ENCODE measurements around the gene TOR1AIP1.
A peak's percentile ranks its signal among the peaks of the same experiment; 100 is the strongest.
"Not testable (repeated sequence)": the region's sequence is repeated elsewhere in the genome, so short reads cannot be mapped to it uniquely, and the experiment has no call there.

Gene TOR1AIP1

DNA sequence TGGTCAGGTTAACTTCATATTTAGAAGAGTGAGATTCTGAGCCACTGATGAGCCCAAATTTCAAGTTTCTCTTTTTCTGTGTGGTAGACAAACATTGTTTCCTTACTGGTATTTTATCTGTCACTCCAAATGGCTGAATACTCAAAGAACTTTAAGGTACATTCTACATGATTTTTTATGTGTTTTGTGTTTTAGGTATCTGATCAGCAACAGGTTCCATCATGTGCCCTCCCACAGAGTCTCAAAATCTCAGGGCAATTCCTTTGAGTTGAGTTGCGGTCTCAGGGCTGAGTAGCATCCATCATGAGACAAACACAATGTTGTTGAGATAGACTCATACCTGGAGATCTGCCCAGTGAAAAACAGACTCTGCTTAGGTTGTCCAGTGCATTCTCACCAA is 57.9 kb downstream of the TOR1AIP1 start:
- no peak for DNase-seq

DNA sequence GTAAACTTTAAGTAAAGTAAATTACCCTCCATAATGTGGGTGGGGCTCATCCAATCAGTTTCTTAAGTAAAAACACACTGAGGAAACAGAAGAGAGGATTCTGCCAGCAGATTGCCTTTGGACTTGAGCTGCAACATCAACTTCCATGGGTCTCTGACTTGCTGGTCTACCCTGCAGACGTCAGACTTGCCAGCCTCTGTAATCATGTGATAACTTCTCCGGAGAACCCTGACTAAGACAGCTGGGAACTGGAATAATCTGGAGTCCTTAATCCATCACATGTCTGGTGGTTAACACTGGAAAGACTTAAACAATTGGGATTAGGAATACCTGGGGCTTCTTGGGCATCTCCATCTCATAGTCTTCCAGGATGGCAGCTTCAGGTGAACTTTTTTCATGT is 59.4 kb downstream of the TOR1AIP1 start:
- no peak for DNase-seq

DNA sequence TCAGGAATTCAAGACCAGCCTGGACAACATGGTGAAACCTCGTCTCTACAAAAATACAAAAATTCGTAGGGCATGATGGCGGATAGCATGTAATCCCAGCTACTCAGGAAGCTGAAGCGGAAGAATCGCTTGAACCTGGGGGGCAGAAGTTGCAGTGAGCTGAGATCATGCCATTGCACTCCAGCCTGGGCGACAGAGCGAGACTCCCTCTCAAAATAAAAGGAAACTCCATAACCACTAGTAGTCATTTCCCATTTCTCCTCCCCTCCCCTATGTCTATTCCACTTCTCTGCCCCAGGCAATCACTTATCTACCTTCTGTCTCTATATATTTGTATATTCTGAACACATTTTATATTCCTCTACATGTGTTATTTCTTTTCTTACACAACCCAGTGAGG is 68.6 kb downstream of the TOR1AIP1 start:
- no peak for DNase-seq

DNA sequence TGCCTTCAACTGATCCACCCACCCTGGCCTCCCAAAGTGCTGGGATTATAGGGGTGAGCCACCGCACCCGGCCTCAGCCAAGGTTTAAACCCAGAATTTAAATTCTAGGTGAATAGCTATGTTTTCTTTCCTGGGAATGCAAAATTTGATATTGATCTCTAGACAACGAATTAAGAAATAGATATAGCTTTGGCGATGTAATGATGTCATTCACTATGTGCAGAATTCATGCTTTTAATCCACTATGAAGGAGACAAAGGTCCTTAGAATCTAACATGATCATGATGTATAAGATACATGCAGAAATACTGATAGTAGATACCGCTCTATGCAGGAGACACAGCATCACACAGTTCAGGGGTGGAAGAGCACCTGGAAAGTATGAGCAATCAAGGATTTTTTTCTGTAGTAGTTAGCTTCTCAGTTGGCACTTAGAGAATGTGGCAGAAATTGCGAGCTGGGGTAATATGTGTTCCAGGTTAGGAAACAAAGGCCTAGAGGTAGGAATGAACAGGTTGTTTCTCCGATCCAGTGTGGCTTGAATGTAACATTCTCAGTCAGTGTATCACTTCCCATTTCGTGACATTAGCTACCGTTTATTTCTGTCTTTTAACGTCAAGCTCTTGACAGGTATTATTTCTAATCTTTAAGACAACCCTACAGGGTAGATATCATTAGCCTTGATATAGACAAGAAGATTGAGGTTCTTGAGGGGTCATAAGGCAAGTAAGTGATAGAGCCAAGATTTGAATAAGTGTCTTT is 69.5 kb downstream of the TOR1AIP1 start:
- DNase-seq, result no peak

DNA sequence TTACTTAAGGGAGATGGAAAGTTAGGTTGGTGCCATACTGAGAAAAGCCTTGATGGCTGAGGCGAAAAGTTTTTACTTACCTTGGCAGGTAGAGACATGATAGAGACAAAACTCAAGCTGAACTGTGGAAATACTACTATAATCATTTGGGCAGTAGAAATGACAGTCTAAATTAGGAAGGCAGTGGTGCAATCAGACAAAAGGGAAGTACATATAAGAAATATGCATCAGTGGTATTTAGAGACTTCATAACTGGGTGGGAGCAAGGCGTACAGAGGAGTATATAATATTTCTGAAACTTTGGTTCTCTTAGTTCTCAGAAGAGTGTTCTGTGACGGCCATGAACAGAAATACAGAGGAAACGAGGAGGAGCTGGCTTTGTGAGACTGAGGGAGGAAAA is 70.1 kb downstream of the TOR1AIP1 start:
- DNase-seq, result no peak

DNA sequence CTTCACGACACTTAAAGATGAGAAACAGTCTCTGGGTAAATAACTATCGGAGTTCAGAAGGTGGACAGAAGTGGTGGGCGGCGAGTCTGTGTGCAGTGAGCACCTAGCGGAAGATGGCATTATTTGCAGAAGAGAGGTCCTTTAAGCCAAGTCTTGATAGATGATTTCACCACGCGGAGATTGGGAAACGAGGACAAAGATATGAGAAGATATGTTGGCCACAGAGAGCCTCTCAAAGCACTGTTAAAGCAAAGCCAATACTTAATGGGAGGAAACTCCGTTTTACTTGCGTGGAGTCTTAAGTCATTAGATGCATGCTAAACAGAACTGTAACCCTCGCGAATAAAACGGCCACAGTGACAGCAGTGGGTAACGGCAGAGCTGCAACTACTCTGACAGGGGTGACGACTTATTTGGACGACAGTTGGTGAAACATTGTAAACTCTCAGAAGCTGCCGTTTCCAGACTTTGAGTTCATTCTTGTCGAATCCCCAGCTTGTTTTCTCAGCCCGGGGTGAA is 71.9 kb downstream of the TOR1AIP1 start:
- peak; percentile 55 for DNase-seq

DNA sequence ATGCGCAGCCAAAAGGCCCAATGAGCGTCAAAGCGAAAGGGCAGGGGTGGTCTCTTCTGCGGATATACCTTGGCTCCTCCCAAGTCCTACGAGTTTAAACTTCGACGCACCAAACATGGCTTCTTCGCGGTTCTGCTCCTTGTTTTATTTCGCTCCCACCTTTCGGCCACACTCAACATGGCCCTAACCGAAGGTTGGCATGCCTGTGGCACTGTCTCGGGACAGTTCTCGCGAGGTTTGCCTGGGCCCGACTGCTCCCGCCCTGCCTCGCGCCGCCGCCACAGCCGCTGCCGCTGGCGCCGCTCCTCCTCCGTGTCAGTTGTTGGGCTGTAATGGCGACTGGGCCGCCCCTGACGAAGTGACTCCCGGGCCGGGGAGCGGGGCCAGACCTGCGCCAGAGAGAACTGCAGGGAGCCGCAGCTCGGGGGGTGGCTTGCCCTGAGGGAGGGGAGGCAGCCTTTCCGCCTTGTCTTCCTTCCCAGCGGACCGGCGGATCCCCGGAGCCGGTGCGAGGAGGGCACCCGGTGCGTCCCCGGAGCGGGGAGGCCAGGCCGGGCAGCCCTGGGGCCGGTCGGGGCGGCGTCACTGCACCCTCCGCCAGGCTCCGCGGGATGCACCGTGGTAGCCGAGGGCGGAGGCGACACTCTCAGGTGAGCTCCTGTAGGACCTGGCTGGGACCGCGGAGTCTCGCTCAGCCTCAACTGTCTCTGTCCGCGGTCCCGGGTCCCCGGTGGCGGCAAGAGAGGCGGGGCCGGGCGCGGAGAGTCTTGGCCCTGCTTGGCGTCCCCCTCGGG is 72.6 kb downstream of the TOR1AIP1 start, which contains the start of gene CEP350:
TSS of gene CEP350 (plus strand) at position 318 of the 794 bp plus-strand sequence. CDS start 31,372 bp downstream, outside the sequence.
- DNase-seq, result peak; percentile 99

DNA sequence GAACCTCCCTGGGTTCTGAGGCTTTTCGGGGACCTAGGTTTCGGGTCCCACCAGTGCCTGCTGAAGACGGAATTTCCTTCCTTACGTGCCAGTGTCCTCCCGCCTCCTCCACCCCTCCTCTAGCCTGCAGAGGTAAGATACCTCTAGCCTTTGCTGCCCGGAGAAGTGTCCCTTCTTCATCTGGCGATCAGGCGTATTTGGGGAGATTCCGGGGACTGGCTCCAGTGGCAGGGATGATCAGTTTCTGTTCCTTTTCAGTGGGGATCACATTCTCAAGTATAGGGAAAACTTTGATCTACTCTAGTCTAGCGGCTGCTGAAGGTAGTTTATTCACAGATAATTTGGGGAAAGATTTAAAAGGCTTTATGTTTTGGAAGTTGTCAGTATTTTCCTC is 73.2 kb downstream of the TOR1AIP1 start:
- no peak for DNase-seq

DNA sequence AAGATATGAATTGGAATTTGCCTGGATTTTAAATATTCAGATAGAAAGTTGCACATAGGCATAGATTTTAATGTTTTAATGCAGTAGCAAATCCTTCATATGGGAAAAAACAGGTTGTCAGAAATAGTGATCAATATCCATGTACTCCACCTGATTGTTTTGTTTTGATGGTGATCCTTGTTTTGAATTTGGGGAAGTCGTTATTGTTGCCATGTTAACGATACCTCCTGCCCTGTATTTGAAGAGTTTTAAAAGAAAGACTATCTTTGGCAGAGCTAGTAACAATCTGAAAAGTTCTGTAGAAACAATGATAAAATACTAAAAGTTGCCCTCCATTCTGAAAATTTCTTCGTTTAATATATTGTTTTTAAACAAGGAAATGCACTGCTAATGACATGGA is 73.6 kb downstream of the TOR1AIP1 start:
- no peak for DNase-seq

DNA sequence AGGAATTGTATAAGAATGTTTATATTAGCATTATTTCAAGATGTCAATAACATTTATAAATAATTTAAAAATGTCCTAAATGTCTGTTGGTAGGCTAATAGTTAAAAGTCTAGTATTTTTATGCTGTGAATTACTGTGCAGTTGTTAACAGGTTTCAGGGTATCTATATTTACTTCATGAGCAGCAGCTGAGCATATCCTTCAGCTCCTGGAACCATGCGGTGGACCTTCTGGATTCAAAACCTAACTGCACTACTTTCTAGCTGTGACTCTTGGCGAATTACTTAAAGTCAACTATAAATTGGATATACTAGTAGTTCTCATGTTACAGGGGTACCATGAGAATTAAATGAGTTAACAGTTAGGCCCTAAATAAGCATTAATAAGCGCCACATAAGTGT is 76.3 kb downstream of the TOR1AIP1 start:
- DNase-seq, result no peak

DNA sequence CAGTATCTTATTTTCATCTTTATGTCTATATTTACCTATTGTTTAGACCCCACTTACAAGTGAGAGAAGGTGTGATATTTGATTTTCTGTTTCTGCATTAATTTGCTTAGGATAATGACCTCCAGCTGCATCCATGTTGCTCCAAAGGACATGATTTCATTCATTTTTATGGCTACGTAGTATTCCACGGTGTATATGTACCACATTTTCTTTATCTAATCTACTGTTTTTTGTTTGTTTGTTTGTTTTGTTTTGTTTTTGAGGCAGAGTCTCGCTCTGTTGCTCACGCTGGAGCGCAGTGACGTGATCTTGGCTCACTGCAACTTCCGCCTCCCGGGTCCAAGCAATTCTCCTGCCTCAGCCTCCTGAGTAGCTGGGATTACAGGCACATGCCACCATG is 80.1 kb downstream of the TOR1AIP1 start:
- DNase-seq, result not testable (repeated sequence)

DNA sequence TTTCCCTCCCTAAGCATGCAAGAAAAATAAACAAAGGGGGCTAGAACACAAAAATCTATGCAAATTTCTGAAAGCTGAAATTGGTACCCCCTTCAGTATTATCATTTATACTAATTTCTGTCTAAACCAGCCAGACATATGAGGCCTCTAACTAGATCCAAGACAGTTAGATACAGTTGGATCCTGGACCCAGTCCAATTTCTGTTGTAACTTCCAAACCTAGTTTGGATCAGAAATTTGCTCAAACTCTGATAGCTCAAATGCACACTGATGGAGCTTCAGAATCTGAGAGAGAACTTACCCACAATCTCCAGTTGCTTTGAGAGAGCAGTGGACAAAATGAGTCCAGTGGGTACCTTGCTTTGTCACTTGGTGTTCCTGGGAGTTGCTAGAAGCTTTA is 84.5 kb downstream of the TOR1AIP1 start:
- no peak for DNase-seq

DNA sequence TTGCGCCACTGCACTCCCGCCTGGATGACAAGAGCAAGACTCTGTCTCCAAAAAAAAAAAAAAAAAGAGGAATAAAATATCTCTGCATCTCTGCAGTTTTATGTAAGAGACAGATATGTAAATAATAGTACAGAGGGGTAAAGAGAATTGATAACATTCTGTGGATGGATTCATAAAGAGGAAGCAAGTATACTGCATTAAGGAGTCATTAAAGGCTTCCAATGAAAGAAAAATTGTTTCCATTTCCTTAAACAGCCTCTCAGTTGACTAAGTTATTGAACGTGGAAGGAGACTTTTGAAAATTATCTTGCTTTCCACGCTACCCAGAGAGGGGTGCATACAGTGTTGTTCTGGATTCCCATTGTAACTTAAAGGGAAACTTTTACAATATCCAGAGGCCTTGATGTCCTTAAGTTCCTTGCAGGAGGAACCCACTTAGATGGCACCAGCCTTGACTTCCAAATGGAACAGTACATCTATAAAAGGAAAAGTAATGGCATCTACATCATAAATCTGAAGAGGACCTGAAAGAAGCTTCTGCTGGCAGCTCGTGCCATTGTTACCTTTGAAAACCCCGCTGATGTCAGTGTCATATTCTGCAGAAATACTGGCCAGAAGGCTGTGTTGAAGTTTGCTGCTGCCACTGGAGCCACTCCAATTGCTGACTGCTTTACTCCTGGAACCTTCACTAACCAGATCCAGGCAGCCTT is 86.4 kb downstream of the TOR1AIP1 start:
- no peak for DNase-seq

DNA sequence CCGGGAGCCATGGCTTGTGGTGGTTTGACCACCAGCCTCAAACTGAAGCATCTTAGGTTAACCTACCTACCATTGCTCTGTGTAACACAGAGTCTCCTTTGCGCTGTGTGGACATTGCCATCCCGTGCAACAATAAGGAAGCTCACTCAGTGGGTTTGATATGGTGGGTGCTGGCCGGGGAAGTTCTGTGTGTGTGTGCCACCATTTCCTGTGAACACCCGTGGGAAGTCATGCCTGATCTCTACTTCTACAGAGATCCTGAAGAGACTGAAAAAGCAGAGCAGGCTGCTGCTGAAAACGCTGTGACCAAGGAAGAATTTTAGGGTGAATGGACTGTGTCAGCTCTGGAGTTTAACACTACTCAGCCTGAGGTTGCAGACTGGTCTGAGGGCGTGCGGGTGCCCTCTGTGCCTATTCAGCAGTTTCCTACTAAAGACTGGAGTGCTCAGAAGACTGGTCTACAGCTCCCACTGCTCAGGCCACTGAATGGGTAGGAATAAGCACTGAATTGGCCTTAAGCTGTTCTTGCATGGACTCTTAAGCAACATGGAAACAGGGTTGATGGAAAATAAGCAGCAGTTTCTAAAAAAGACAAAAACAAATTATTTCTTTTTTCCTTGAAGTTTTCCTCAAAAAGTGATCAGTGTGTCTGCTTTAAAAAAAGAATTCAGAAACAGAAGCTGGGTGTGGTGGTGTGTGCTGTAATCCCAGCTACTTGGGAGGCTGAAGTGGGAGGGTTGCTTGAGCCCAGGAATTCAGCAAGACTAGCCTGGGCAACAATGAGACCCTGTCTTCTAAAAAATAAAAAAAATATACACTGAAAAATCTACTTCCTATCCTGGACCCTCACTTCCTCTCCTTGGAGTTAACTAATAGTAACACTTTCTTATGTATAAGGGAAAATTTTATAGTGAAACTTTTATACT is 87.2 kb downstream of the TOR1AIP1 start:
- no peak for DNase-seq
